Choroid plexus epithelial cell (primary cell): ENCODE results near the gene TCF4.
A peak's percentile ranks its signal among the peaks of the same experiment; 100 is the strongest.

Experiments
- DNase-seq: peaks from one replicate; pipeline ENCODE4 v3.0.0-alpha.2; 2010; ENCODE audit warnings: low read depth
- H3K4me3 ChIP-seq: 2 replicates; pipeline ENCODE4 v1.5.1; 2011; ENCODE audit warnings: low read depth, mild to moderate bottlenecking, control low read depth, low read length, moderate library complexity
- CTCF ChIP-seq: conservative IDR thresholded peaks from 2 replicates; pipeline ENCODE4 v1.5.1; 2011; ENCODE audit warnings: low read depth, mild to moderate bottlenecking, control low read depth, inconsistent platforms, low read length, moderate library complexity

The TCF4 gene

DNA sequence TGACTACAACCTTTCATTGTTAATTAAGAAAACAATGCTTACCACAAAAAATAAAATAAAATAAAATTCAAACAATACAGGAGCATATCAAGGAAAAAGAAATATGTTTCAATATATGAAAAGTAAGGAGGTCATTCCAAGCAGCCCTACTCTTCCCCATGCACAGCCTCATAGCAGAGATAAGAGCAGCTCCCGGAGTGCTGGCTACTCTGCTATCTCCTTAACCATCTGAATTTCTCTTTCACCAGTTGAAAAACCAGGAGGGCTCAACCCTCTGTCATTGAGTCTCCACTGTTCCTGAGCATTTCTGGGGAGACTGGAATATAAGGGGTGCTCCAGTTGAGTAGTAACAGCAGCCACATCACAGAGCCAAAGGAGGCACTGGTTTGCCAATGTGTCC is 201.4 kb downstream of the TCF4 start:
- H3K4me3 ChIP-seq: no peak overlapping the region
- TF ChIP-seq CTCF: no peak
- no peak for DNase-seq

- DNase-seq: no peak
- H3K4me3 ChIP-seq: no peak overlapping the region
- no peak for TF ChIP-seq CTCF
These were observed 202.2 kb downstream of the TCF4 start for GRCh38 chr18:55385770-55386169.

- no peak overlapping the region for H3K4me3 ChIP-seq
- TF ChIP-seq CTCF: peak; percentile 92
- peak; percentile 74 for DNase-seq
These were observed 203.3 kb downstream of the TCF4 start for GRCh38 chr18:55384551-55385275.

GRCh38 chr18:55384115-55384514 is 203.9 kb downstream of the TCF4 start:
- TF ChIP-seq CTCF: no peak
- no peak for DNase-seq
- no peak overlapping the region for H3K4me3 ChIP-seq

DNA sequence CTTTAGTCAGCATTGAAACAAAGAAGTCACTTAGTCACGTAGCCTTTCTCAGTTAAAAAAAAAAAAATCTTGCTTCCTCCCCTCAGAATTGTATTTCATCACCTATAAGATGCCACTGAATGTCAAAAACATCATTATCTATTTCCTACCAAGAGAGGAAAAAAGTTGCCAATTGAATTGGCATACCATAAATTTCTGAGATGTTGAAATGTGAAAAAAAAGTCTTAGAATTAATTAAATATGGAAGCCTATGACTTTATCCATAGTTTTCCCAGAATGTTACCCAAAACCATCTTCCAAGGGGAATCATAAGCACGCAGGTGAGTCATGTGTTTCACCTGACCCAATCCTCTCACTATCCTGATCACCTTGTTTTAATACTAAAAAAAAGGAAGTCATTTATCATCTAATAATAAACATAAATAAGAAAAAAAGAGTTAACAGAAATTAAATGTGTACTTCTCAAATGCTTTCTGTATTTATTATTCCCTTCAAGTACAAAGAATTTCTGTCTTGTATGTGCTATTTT is 205.7 kb downstream of the TCF4 start:
- no peak for DNase-seq
- no peak for TF ChIP-seq CTCF
- H3K4me3 ChIP-seq: no peak overlapping the region

GRCh38 chr18:55381277-55381676 is 206.7 kb downstream of the TCF4 start:
- peak; percentile 92 for DNase-seq
- H3K4me3 ChIP-seq: no peak overlapping the region
- TF ChIP-seq CTCF: no peak

GRCh38 chr18:55380589-55380988 is 207.4 kb downstream of the TCF4 start:
- TF ChIP-seq CTCF: no peak
- no peak overlapping the region for H3K4me3 ChIP-seq
- peak; percentile 36 for DNase-seq
